ENCODE data around the gene ARHGAP25.

GRCh38 chr2:68787356-68787755 lies 52.7 kb downstream of the ARHGAP25 start:
- TF ChIP-seq POLR2A (IDR thresholded peaks at IDR 0.05) (no peak), CTCF (IDR thresholded peaks at IDR 0.05) (no peak)
